ENCODE data around the gene TREM1.

GRCh38 chr6:41255638-41256246, 30.7 kb downstream of the TREM1 start:
- TF ChIP-seq CTCF (IDR thresholded peaks at IDR 0.05) (no peak), EP300 (IDR thresholded peaks at IDR 0.05) (no peak)
